Activated naive CD4-positive, alpha-beta T cell treated with anti-CD3 and anti-CD28 coated beads, Interleukin-2, amount 50 U/mL, for 24 hours (primary cell): Measurements from ENCODE around the gene EXOC4.

Source experiments
- H3K27ac Mint-ChIP-seq: one replicate; pipeline ENCODE4 v1.8.0; 2021; ENCODE audit warnings: mild to moderate bottlenecking, mixed read lengths
- H3K27me3 Mint-ChIP-seq: one replicate; pipeline ENCODE4 v1.8.0; 2021; ENCODE audit warnings: mixed read lengths
- H3K36me3 Mint-ChIP-seq: one replicate; pipeline ENCODE4 v1.8.0; 2021; ENCODE audit warnings: mixed read lengths
- H3K4me1 Mint-ChIP-seq: one replicate; pipeline ENCODE4 v1.8.0; 2021; ENCODE audit warnings: mixed read lengths
- H3K4me3 Mint-ChIP-seq: one replicate; pipeline ENCODE4 v1.8.0; 2021; ENCODE audit warnings: mild to moderate bottlenecking, mixed read lengths
- H3K9me3 Mint-ChIP-seq: one replicate; pipeline ENCODE4 v1.8.0; 2021; ENCODE audit warnings: mixed read lengths

EXOC4 gene

GRCh38 chr7:133517766-133518165 lies 264.9 kb downstream of the EXOC4 start:
- peaks cover 3% of the 10 kb centered on the region for H3K4me1 Mint-ChIP-seq
- H3K27me3 Mint-ChIP-seq = no peaks in the 10 kb centered on the region
- no peak overlapping the region for H3K4me3 Mint-ChIP-seq
- H3K27ac Mint-ChIP-seq = no peak overlapping the region
- H3K36me3 Mint-ChIP-seq = peaks cover 16% of the 10 kb centered on the region
- H3K9me3 Mint-ChIP-seq = peaks cover 5% of the 10 kb centered on the region

GRCh38 chr7:133518718-133519117 lies 265.8 kb downstream of the EXOC4 start:
- no peak overlapping the region for H3K4me3 Mint-ChIP-seq
- no peaks in the 10 kb centered on the region for H3K27me3 Mint-ChIP-seq

GRCh38 chr7:133520248-133520647 lies 267.4 kb downstream of the EXOC4 start:
- Mint-ChIP-seq H3K27me3 (no peaks in the 10 kb centered on the region), H3K4me1 (peaks cover 6% of the 10 kb centered on the region), H3K4me3 (no peak overlapping the region), H3K9me3 (peaks cover 5% of the 10 kb centered on the region), H3K36me3 (peaks cover 17% of the 10 kb centered on the region), H3K27ac (no peak overlapping the region)

More at GRCh38 chr7:133518718-133519117, 265.8 kb downstream of the EXOC4 start:
- H3K4me1 Mint-ChIP-seq = peaks cover 3% of the 10 kb centered on the region
- peaks cover 5% of the 10 kb centered on the region for H3K9me3 Mint-ChIP-seq
- H3K27ac Mint-ChIP-seq = no peak overlapping the region
- H3K36me3 Mint-ChIP-seq = peaks cover 15% of the 10 kb centered on the region

GRCh38 chr7:133522501-133522900 lies 269.6 kb downstream of the EXOC4 start:
- Mint-ChIP-seq H3K4me3 (no peak overlapping the region), H3K36me3 (peaks cover 14% of the 10 kb centered on the region), H3K9me3 (no peaks in the 10 kb centered on the region), H3K4me1 (peaks cover 3% of the 10 kb centered on the region), H3K27ac (no peak overlapping the region), H3K27me3 (no peaks in the 10 kb centered on the region)

- Mint-ChIP-seq H3K36me3 (peaks cover 13% of the 10 kb centered on the region), H3K4me3 (no peak overlapping the region), H3K27ac (no peak overlapping the region), H3K4me1 (peaks cover 3% of the 10 kb centered on the region), H3K27me3 (no peaks in the 10 kb centered on the region), H3K9me3 (no peaks in the 10 kb centered on the region)
Measured at GRCh38 chr7:133528796-133529195, 275.9 kb downstream of the EXOC4 start.

- H3K4me1 Mint-ChIP-seq = peaks cover under 1% of the 10 kb centered on the region
- no peak overlapping the region for H3K27ac Mint-ChIP-seq
- no peak overlapping the region for H3K4me3 Mint-ChIP-seq
- H3K27me3 Mint-ChIP-seq = no peaks in the 10 kb centered on the region
- H3K9me3 Mint-ChIP-seq = no peaks in the 10 kb centered on the region
- peaks cover 13% of the 10 kb centered on the region for H3K36me3 Mint-ChIP-seq
Measured at GRCh38 chr7:133529861-133530260, 277.0 kb downstream of the EXOC4 start.

- H3K27me3 Mint-ChIP-seq = no peaks in the 10 kb centered on the region
- H3K36me3 Mint-ChIP-seq = peaks cover 10% of the 10 kb centered on the region
- no peak overlapping the region for H3K4me3 Mint-ChIP-seq
- H3K9me3 Mint-ChIP-seq = no peaks in the 10 kb centered on the region
- no peak overlapping the region for H3K27ac Mint-ChIP-seq
- no peaks in the 10 kb centered on the region for H3K4me1 Mint-ChIP-seq
Measured at GRCh38 chr7:133530682-133531081, 277.8 kb downstream of the EXOC4 start.

- Mint-ChIP-seq H3K9me3 (no peaks in the 10 kb centered on the region), H3K4me1 (peaks cover 9% of the 10 kb centered on the region), H3K27me3 (no peaks in the 10 kb centered on the region), H3K27ac (no peak overlapping the region), H3K36me3 (peaks cover 11% of the 10 kb centered on the region), H3K4me3 (no peak overlapping the region)
Measured at GRCh38 chr7:133534816-133535215, 281.9 kb downstream of the EXOC4 start.

GRCh38 chr7:133535308-133535707 lies 282.4 kb downstream of the EXOC4 start:
- H3K9me3 Mint-ChIP-seq = no peaks in the 10 kb centered on the region
- H3K27me3 Mint-ChIP-seq = no peaks in the 10 kb centered on the region
- peaks cover 9% of the 10 kb centered on the region for H3K36me3 Mint-ChIP-seq
- no peak overlapping the region for H3K27ac Mint-ChIP-seq
- peaks cover 9% of the 10 kb centered on the region for H3K4me1 Mint-ChIP-seq
- H3K4me3 Mint-ChIP-seq = no peak overlapping the region

GRCh38 chr7:133536450-133536849 lies 283.6 kb downstream of the EXOC4 start:
- H3K36me3 Mint-ChIP-seq = peaks cover 5% of the 10 kb centered on the region
- no peaks in the 10 kb centered on the region for H3K9me3 Mint-ChIP-seq
- H3K4me3 Mint-ChIP-seq = no peak overlapping the region
- H3K27me3 Mint-ChIP-seq = no peaks in the 10 kb centered on the region
- H3K27ac Mint-ChIP-seq = no peak overlapping the region
- peaks cover 9% of the 10 kb centered on the region for H3K4me1 Mint-ChIP-seq

- Mint-ChIP-seq H3K27ac (no peak overlapping the region), H3K4me3 (no peak overlapping the region), H3K4me1 (peaks cover 9% of the 10 kb centered on the region), H3K27me3 (no peaks in the 10 kb centered on the region), H3K9me3 (no peaks in the 10 kb centered on the region), H3K36me3 (peaks cover 5% of the 10 kb centered on the region)
Measured at GRCh38 chr7:133539016-133539415, 286.1 kb downstream of the EXOC4 start.

- Mint-ChIP-seq H3K4me3 (no peak overlapping the region), H3K36me3 (peaks cover 6% of the 10 kb centered on the region), H3K4me1 (peaks cover 9% of the 10 kb centered on the region), H3K27ac (no peak overlapping the region), H3K27me3 (no peaks in the 10 kb centered on the region), H3K9me3 (no peaks in the 10 kb centered on the region)
Measured at GRCh38 chr7:133540096-133540860, 287.4 kb downstream of the EXOC4 start.

- peaks cover 4% of the 10 kb centered on the region for H3K36me3 Mint-ChIP-seq
- no peaks in the 10 kb centered on the region for H3K9me3 Mint-ChIP-seq
- H3K27me3 Mint-ChIP-seq = no peaks in the 10 kb centered on the region
- no peak overlapping the region for H3K27ac Mint-ChIP-seq
- H3K4me3 Mint-ChIP-seq = no peak overlapping the region
- no peaks in the 10 kb centered on the region for H3K4me1 Mint-ChIP-seq
Measured at GRCh38 chr7:133542209-133542780, 289.4 kb downstream of the EXOC4 start.

GRCh38 chr7:133543657-133544056 lies 290.8 kb downstream of the EXOC4 start:
- Mint-ChIP-seq H3K27ac (no peak overlapping the region), H3K4me3 (no peak overlapping the region), H3K9me3 (no peaks in the 10 kb centered on the region), H3K36me3 (peaks cover 5% of the 10 kb centered on the region), H3K4me1 (no peaks in the 10 kb centered on the region), H3K27me3 (no peaks in the 10 kb centered on the region)

- Mint-ChIP-seq H3K27ac (no peak overlapping the region), H3K9me3 (no peaks in the 10 kb centered on the region), H3K4me1 (no peaks in the 10 kb centered on the region), H3K36me3 (peaks cover 5% of the 10 kb centered on the region), H3K27me3 (no peaks in the 10 kb centered on the region), H3K4me3 (no peak overlapping the region)
Measured at GRCh38 chr7:133545618-133546017, 292.7 kb downstream of the EXOC4 start.

- Mint-ChIP-seq H3K4me1 (no peaks in the 10 kb centered on the region), H3K27ac (no peak overlapping the region), H3K9me3 (no peaks in the 10 kb centered on the region), H3K27me3 (no peaks in the 10 kb centered on the region), H3K36me3 (peaks cover 5% of the 10 kb centered on the region), H3K4me3 (no peak overlapping the region)
Measured at GRCh38 chr7:133547981-133548380, 295.1 kb downstream of the EXOC4 start.
